HepG2 (cell line): ENCODE measurements around the gene NAV3.

Experiments
- HMG20A ChIP-seq: IDR thresholded peaks from 2 replicates; pipeline ENCODE4 v1.6.1; 2016; ENCODE audit warnings: borderline replicate concordance
- SMC3 ChIP-seq: IDR thresholded peaks from 2 replicates; pipeline ENCODE4 v1.6.1; 2011; ENCODE audit warnings: low read length, improper control_type of control experiment
- YY1 ChIP-seq: IDR thresholded peaks from 2 replicates; pipeline ENCODE4 v1.6.1; 2011; ENCODE audit warnings: low read length, low read depth, moderate library complexity, mild to moderate bottlenecking; ENCODE audit not compliant: insufficient read depth, insufficient replicate concordance
- ZNF501 ChIP-seq: sonication (generic); formaldehyde crosslinking; IDR thresholded peaks from 2 replicates; pipeline ENCODE4 v1.5.1; 2020; ENCODE audit warnings: mild to moderate bottlenecking, moderate library complexity, missing genetic modification reagents

- TF ChIP-seq ZNF501 = no peak
- no peak for TF ChIP-seq YY1
- no peak for TF ChIP-seq HMG20A (CRISPR knock-in tag)
- no peak for TF ChIP-seq SMC3
These were observed 340.4 kb downstream of the NAV3 start for GRCh38 chr12:78171061-78171460.
